K562 treated with DMSO at 1 percent for 4 hours (cell line): ENCODE data around the gene FXR2. TPM values are rescaled to one million over a fixed set of nuclear protein-coding genes. Genes with fewer than 3 reads are reported as not detected.

Source experiments
- total RNA-seq: library from RNA; unstranded; fragments of 300-600 nt; gene quantifications from 2 replicates; pipeline ENCODE4 v1.2.3, GENCODE V29; 2022; ENCODE audit not compliant: insufficient read depth

FXR2 gene
- total RNA-seq, result 40.7 and 49.2 TPM in 2 replicates

DNA sequence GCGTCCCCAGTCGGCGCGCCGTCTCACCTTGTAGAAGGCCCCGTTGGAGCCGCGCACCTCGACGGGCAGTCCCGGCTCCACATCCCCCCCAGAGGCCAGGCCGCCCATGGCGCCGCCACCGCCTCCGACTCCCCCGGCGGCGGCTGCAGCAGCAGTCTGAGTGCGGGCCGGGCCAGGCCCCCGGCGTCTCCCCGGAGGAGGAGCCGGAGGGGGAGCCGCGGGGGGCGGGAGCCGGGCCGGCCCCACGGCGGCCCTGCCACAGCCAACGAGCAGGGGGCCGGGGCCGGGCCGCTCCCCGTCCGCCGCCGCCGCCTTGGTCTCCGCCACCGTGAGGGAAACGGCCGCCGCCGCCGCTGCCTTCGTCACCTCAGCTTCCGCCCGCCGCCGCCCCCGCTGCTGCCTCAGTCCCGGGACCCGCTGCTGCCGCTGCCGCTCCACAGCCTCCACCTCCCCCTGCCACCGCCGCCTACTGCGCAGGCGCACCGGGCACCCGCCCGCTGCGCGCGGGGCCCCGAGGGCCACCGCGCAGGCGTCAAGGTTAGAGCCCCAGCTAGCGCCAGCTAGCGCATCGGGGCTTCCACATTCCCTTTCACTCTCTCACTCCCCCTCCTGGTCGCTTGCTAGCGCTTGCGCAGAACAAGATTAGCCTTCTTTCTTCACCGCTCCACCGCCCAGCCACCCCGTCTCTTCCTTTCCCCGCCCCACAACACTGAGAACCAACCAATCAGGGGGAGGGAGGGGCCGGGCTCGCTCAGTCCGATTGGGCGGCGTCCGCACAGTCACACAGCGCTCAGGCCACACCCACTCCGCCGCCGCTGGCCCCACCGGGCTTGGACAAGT, at the start of gene FXR2:
FXR2 (minus strand) TSS at position 473 of the 840 bp plus-strand sequence; CDS start at position 108, 365 bp downstream.

DNA sequence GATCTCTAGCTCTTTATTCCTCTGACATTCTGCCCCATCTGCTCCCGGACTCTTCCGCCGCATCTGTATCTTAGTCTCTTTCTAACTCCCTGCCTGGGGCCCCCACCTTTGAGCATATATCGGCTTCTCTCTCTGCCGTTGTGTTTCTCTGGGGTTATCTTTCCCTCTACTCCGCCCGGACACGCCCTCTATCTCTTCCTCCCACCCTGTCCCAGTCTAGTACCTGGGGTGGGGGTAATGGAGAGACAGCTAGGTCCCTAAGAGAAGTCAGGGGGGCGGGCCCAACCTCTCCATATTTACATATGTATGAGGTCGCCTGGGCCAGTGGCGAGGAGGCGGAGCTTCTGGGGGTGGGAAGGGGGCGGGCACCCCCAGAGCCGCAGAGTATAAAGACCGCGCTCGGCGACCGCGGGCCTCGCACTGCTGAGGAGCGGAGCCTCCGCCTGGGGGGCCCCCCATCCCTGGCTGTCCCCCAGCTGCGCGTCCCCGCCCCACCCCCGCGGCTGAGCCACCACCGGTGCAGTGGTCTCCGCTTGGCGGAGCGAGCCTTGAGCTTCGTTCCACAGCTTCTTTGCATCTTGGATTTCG, 35.9 kb upstream of the FXR2 start, which contains the start of gene ATP1B2:
ATP1B2 (plus strand) TSS at position 418 of the 588 bp plus-strand sequence. CDS start 593 bp downstream, outside the sequence.

DNA sequence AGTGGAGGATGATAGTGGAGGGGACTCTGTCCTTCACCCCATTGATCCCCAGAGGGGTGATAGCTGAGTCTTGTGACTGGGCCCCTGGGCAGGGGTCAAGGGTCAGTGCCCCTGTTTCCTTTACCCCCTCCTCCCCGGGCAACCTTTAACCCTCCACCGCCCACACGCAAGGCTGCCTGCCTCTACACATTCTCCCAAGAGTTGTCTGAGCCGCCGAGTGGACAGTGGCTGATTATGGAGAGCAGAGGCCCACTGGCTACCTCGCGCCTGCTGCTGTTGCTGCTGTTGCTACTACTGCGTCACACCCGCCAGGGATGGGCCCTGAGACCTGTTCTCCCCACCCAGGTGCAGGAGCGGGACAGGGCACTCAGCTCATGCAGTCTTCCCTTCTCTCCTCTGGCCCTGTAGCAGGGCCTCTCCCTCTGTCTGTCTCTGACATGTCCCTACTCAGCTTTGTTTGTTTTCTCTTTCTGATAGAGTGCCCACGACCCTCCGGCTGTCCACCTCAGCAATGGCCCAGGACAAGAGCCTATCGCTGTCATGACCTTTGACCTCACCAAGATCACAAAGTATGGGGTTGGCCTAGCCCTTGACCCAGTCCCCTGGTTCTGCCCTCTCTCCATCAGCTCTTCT, 15.4 kb upstream of the FXR2 start, which contains the start of gene SHBG:
SHBG (plus strand) TSS at position 197 of the 633 bp plus-strand sequence; CDS start at position 235, 38 bp downstream.

DNA sequence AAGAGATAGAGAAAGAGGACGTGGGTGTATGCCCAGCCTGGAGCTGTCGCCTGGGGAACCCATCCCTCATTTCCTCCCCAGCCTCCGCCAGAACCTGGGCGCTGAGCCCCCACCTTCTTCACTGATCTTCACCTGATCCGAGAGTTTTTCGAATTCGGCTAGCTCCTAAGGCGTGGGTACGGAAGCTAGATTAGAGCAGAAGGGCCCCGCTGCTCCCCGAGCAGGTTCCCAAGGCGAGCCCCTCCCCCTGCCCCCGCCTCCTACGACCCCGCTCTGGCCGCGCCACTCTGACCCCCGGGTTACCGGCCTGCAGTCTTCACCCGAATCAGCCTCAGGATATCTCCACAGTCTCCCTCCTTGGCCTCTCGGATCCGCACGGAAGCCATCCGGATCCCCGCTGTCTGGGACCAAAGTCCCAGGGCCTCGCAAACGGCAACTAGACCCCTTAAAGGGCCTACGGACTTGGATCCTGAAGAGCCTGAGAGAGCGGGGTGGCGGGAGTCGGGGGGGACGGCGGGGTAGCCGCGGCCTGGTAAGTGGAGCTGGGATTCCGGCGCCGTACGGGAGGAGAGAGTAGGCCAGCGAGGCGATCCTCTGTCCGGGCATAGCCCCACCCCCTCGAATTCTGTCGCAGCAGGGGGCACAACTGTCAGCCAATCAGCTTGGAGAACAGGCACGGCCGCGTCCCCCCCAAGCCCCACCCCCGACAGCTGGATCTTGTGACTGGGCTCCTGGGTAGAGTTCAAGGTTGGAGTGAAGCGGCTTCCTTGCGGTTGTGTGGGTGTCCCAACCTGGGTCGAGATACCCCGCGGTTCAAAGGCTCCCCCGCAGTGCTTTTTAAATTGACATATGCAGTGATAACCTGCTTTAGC, 12.8 kb upstream of the FXR2 start, which contains the start of gene SAT2:
SAT2 (minus strand) TSS at position 572 of the 872 bp plus-strand sequence; CDS start at position 386, 186 bp downstream.

DNA sequence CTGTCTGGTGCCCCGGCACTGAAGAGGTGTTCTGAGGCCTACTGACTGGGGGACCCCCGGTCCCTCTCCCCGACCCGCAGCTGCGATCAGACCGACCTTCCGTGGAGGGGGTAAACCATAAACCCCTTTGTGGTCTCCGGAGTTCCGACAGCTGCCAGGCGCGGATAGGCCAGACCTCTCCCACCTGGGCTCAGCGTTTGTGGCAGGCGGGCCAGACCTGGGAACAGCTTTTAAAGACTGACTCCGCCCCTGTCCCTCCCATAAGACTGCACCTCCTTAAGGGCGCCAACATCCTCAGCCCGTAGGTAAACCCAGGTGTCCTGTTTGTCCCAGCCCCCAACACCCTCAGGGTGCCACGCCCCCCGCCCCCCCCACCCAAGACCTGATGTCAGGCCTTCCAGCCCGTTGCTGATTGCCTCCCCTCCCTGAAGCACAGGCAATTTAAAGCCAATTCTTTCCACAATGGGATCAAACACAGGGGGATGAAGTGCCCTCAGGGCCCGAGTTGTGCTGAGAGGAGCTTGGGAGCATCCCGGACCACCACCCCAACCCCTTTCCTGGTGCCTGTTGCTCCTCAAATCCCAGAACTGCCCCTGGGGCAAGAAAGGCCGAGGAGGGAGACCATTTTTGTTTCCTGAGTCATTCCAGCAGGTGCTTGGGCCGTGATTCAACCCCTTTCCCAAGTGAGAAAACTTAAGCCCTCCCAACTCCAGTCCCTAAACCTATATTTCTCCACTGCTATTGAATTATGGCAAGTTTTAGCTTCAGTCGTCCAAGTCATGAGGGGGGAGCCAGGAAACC, 24.6 kb downstream of the FXR2 start, which contains the start of gene SOX15:
SOX15 (minus strand) TSS at position 204 of the 801 bp plus-strand sequence. CDS start 418 bp downstream, outside the sequence.

DNA sequence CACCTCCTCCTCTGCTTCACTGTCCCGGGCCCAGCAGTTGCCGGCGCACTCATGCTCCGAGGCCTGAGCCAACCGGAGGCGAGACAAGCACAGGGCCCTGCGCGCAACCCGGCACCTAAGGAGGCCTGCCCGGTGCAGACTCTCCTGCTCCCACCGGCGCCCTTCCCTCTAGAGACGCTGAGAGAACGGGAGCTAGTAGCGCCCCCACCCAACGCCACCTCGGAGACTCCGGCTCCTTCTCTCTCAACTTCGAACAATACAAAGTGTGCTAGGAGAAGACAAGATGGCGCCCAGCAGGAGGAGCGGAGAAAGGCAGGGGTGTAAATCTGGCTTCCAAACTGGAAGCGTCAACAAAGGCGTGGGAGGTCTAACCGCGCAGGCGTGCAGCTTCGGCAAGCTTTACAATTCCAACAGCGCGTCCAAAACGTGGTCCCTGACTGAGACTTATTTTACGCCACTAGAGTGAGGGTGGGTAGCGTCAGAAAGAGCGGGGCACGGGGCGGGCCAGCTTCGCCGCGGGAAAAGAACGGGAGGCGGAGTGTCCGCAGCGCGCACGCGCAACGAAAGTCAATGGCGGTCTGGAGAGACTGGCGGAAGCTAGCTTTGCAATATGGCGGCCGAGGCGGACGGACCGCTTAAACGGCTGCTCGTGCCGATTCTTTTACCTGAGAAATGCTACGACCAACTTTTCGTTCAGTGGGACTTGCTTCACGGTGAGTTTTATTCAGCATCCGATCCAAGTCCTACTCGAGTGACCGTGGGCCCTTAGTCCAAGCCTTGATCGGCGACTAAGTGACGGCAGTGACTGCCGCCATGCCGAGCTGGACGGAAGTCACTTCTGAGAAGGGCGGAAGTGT, 31.2 kb downstream of the FXR2 start, which contains the start of gene MPDU1:
MPDU1 (plus strand) TSS at position 600 of the 857 bp plus-strand sequence; CDS start at position 611, 11 bp downstream.

DNA sequence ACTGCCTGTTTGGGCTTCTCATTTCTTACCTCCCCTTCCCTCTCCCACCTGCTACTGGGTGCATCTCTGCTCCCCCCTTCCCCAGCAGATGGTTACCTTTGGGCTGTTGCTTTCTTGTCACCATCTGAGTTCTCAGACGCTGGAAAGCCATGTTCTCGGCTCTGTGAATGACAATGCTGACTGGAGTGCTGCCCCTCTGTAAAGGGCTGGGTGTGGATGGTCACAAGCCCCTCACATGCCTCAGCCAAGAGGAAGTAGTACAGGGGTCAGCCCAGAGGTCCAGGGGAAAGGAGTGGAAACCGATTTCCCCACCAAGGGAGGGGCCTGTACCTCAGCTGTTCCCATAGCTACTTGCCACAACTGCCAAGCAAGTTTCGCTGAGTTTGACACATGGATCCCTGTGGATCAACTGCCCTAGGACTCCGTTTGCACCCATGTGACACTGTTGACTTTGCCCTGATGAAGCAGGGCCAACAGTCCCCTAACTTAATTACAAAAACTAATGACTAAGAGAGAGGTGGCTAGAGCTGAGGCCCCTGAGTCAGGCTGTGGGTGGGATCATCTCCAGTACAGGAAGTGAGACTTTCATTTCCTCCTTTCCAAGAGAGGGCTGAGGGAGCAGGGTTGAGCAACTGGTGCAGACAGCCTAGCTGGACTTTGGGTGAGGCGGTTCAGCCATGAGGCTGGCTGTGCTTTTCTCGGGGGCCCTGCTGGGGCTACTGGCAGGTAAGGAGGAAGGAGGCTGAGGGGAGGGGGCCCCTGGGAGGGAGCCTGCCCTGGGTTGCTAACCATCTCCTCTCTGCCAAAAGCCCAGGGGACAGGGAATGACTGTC, 35.5 kb downstream of the FXR2 start, which contains the start of gene CD68:
CD68 (plus strand) TSS at position 638 of the 833 bp plus-strand sequence; CDS start at position 678, 40 bp downstream.

DNA sequence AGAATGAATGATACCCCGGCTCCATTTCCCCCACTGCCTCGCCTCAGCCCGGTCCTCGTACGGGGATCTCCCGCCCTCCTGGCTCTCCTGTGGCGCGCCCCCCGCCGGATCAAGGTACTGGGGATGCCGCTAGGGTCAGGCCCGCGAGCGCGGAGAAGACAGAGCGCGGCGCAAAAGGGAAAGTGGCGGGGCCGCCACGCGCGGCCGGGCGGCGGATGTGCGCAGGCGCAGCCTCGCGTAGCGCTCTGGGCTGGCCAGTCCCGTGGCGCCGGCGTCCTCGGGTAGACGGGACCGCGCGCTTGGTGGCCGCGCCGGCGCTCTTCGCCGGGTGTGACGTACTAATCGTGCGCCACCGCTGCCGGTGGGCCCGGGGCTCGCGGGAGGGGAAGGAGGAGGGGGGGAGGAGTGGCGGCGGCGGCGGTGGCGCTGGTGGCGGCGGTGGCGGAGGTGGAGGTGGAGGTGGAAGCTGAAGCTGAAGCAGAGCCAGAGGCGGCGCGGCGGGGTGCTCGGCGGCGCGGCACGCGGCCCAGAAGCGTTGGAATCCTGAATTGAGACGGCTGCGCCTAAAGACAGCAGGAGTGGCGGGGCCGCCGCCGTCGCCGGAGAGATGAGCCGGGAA, 53.0 kb downstream of the FXR2 start, which contains the start of gene SENP3:
SENP3 (plus strand) TSS at position 331 of the 619 bp plus-strand sequence. CDS start 1,158 bp downstream, outside the sequence.

DNA sequence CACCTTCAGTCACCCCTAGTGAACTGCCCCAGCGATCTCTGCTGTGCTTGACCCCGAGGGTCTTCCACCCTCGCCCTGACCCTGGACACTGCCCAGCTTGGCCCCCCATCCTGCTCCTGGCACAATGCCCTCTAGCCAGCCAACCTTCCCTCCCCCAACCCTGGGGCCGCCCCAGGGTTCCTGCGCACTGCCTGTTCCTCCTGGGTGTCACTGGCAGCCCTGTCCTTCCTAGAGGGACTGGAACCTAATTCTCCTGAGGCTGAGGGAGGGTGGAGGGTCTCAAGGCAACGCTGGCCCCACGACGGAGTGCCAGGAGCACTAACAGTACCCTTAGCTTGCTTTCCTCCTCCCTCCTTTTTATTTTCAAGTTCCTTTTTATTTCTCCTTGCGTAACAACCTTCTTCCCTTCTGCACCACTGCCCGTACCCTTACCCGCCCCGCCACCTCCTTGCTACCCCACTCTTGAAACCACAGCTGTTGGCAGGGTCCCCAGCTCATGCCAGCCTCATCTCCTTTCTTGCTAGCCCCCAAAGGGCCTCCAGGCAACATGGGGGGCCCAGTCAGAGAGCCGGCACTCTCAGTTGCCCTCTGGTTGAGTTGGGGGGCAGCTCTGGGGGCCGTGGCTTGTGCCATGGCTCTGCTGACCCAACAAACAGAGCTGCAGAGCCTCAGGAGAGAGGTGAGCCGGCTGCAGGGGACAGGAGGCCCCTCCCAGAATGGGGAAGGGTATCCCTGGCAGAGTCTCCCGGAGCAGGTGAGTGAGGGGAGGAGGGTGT, 56.0 kb downstream of the FXR2 start, which contains the start of gene TNFSF13:
TNFSF13 (plus strand) TSS at position 207 of the 776 bp plus-strand sequence; CDS start at position 497, 290 bp downstream.

DNA sequence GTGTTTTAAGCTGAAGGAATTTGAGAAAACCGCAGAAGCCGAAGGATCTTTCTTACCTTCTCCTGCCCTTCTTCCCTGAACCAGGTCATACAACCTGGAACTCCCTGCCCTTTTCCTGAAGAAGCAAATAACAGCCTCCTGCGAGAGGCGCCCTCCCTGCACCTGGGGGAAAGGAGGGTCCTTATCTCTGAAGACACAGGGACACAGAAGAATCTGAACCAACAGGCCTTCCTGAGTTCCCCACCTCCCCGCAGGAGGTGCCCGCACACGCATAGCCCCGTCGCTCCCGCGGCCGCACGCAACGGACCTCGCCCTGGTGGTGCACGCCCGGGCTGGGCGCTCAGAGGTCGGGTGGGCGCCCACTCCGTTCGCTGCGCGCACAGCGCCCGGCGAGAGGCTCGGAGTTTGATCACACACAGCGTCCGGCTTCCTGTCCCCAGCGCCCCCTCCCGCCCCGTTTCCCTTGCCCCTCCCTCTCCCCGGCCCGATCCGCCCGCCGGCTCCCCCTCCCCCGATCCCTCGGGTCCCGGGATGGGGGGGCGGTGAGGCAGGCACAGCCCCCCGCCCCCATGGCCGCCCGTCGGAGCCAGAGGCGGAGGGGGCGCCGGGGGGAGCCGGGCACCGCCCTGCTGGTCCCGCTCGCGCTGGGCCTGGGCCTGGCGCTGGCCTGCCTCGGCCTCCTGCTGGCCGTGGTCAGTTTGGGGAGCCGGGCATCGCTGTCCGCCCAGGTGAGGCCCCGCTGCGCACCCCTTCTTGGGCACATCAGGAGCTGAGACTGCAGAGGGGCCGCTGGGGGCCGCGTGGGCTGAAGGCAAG, 65.9 kb downstream of the FXR2 start, which contains the start of gene TNFSF12:
TNFSF12 (plus strand) TSS at position 474 of the 816 bp plus-strand sequence; CDS start at position 570, 96 bp downstream.

Other genes with a start within 250 kb of the FXR2 start
- gene TNK1, start 233.8 kb downstream of the FXR2 start, total RNA-seq, result 7.3 and 8.2 TPM in 2 replicates
- gene PLSCR3, start 220.4 kb downstream of the FXR2 start, total RNA-seq, result 7.7 and 10.7 TPM in 2 replicates
- 43.4 and 70.5 TPM in 2 replicates for gene TMEM256, start 210.8 kb downstream of the FXR2 start, total RNA-seq
- gene NLGN2, start 207.1 kb downstream of the FXR2 start, total RNA-seq, result 7.1 and 11.9 TPM in 2 replicates
- gene SPEM1, start 194.6 kb downstream of the FXR2 start, total RNA-seq, result not detected in 2 replicates
- gene SPEM2, start 189.3 kb downstream of the FXR2 start, total RNA-seq, result not detected in 2 replicates
- gene SPEM3, start 186.0 kb downstream of the FXR2 start, total RNA-seq, result not detected in 2 replicates
- gene TMEM102, start 179.5 kb downstream of the FXR2 start, total RNA-seq, result 6.8 and 6.9 TPM in 2 replicates
- gene FGF11, start 175.4 kb downstream of the FXR2 start, total RNA-seq, result 5.7 and 9.0 TPM in 2 replicates
- gene CHRNB1, start 169.8 kb downstream of the FXR2 start, total RNA-seq, result 8.1 and 9.3 TPM in 2 replicates
- gene ZBTB4, start 135.3 kb downstream of the FXR2 start, total RNA-seq, result 3.2 TPM in 2 replicates
- not detected in 2 replicates for gene SLC35G6, start 133.5 kb downstream of the FXR2 start, total RNA-seq
- gene POLR2A, start 130.5 kb downstream of the FXR2 start, total RNA-seq, result 59.8 and 69.8 TPM in 2 replicates
- gene TNFSF12, start 65.8 kb downstream of the FXR2 start, total RNA-seq, result 1.7 and 2.1 TPM in 2 replicates
- gene TNFSF13, start 56.1 kb downstream of the FXR2 start, total RNA-seq, result 1.0 and 1.9 TPM in 2 replicates
- gene SENP3, start 53.0 kb downstream of the FXR2 start, total RNA-seq, result 36.6 and 40.6 TPM in 2 replicates
- 45.7 and 47.2 TPM in 2 replicates for gene CD68, start 35.3 kb downstream of the FXR2 start, total RNA-seq
- gene MPDU1, start 31.0 kb downstream of the FXR2 start, total RNA-seq, result 82.7 and 83.4 TPM in 2 replicates
- gene SOX15, start 24.8 kb downstream of the FXR2 start, total RNA-seq, result 4.0 and 8.5 TPM in 2 replicates
- gene SAT2, start 12.9 kb upstream of the FXR2 start, total RNA-seq, result 29.5 and 43.0 TPM in 2 replicates
- gene SHBG, start 15.2 kb upstream of the FXR2 start, total RNA-seq, result not detected in 2 replicates
- gene ATP1B2, start 36.0 kb upstream of the FXR2 start, total RNA-seq, result 2.0 and 3.5 TPM in 2 replicates
- 5.5 and 5.8 TPM in 2 replicates for gene TP53, start 72.6 kb upstream of the FXR2 start, total RNA-seq
- 29.2 and 33.1 TPM in 2 replicates for gene WRAP53, start 73.6 kb upstream of the FXR2 start, total RNA-seq
- not detected in 2 replicates for gene EFNB3, start 90.3 kb upstream of the FXR2 start, total RNA-seq
- gene DNAH2, start 102.8 kb upstream of the FXR2 start, total RNA-seq, result not detected in 2 replicates
- 16.3 and 17.1 TPM in 2 replicates for gene KDM6B, start 219.3 kb upstream of the FXR2 start, total RNA-seq
- gene TMEM88, start 240.2 kb upstream of the FXR2 start, total RNA-seq, result 1.4 TPM in 1 of 2 replicates, not detected in the other
- gene NAA38, start 242.7 kb upstream of the FXR2 start, total RNA-seq, result 27.8 and 29.8 TPM in 2 replicates
- gene CYB5D1, start 243.1 kb upstream of the FXR2 start, total RNA-seq, result 1.2 and 3.8 TPM in 2 replicates